GM18870 (cell line): ENCODE measurements around the gene DNAJC5.

Source experiments
- ATAC-seq: cut with Tn5 transposase; IDR thresholded peaks from one replicate; pipeline ENCODE4 v1.9.1; 2021; ENCODE audit warnings: moderate library complexity; ENCODE audit not compliant: unreplicated experiment

The DNAJC5 gene

DNA sequence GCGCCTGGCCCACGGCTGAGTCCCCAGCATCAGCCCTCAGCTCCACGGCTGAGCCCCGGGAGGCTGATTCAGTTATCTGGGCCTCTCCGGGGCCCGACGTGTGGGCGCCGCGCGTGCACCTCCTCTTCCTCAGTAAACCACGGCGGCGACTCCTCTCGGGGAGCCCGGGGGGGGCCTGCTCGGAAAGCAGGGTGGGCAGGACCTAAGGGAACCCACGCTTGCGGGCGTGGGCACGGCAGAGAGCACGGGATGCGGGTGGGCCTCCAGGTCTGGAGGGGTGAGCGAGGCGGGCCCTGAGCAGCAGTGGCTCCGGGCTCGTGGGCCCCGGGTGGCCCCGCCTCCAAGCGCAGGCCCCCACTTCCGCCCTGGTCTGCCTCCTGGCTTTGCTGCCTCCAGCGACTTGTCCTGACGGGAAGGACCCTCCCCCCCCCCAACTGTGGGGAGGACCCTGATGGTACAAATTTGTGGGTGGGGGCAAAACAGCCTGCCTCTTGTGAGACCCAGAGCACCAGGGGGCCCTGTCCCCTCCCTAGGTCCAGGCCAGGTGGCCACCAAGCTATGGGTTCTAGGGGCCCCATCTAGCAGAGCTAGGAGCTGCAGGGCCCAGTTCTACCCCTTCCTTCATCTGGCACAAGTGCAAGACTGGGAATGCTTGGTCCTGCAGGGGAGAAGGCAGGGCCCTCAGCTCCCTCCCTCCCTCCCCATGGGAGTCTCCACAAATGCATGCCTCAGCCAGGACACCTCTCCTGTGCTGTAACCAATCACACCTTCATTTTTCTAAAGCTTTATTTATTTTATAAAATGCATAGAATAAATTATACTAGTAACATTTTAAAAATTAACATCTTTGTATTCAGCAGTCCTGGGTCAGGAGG, 44.4 kb downstream of the DNAJC5 start:
- no peak for ATAC-seq

DNA sequence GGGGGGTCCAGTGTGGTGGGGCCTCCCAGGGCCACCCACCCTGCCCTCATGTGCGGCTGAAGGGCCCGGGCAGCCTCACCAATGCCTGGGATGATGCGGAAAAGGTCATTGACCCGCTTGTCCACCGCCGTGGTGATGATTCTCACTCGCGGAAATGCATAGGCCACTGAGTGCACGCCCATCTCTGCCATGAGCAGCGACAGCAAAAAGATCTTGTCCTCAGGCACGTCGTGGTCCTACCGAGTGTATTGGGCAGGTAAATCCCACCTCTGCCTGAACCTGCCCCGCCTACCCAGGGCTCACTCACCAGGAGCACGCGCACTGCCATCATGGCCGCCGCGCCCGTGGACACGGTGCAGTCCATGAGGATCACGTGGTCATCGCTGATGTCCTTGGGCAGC, 45.1 kb downstream of the DNAJC5 start:
- ATAC-seq = no peak

DNA sequence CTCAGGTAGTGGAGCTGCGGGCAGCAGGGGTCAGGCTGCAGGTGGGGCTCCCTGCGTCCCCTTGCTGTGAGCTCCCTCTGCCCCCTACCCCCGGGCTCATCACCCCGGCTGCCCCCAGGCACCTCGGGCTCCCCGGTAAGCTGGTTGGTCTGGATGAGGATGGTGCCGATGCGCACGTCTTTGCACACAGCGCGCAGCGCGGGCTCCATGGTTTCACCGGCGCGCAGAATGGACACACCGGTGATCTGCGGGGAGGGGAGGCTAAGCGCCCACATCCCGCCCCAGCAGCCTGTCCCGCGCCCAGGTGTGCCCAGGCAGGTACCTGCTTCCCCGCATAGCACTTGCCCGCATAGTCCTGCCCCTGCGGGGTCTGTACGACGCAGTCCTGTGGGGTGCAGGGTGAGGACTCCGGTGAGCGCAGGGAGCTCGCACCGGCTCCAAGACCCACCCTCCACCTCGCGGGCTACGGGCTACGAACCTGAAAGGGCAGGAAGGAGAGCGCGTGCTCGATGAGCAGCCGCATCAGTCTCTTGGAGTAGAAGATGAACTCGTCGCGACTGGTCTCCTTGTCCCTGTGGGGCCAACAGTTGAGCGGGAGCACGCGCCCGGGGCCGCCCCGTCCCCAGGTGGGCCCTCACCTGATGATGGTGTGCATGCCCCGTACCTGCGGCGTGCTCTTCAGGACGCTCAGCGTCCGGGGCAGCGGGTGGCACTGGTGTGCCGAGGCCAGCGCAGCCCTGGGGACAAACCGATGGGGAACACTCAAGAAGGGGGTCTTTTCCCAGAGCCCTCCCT, 45.7 kb downstream of the DNAJC5 start:
- no peak for ATAC-seq

DNA sequence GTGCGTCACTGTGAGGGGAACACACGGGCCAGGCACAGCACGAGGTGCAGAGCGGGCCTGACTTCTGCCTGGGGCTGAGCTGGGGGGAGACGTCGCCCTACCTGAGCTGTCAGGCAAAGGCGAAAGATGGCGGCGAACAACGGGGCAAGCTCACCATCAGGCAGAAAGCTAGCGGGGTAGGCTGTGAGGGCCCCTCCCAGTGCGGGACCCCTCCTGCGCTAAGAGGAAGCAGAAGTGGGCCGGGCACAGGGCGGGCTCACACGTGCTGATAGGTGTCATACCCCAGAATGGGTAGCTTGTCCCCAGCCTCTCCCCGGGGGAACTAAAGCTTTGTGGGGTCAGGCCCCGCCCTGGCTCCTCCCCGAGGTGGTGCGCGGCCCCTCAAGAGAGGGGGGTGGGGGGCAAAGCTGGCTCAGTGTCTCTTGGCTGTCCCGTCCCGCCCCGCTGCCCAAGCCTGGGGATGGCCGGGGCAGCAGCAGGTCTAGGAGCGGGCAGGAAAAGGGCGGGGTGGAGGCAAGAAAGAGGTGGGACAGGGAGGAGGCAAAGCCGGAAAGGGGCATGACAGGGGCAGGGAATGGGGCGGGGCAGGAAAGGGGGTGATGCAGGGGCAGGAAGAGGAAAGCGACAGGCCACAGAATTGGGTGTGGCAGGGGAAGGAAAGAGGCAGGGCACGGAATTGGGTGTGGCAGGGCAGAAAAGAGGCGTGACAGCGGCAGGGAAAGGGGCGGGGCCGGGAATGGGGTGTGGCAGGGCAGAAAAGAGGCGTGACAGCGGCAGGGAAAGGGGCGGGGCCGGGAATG, 46.6 kb downstream of the DNAJC5 start:
- no peak for ATAC-seq

DNA sequence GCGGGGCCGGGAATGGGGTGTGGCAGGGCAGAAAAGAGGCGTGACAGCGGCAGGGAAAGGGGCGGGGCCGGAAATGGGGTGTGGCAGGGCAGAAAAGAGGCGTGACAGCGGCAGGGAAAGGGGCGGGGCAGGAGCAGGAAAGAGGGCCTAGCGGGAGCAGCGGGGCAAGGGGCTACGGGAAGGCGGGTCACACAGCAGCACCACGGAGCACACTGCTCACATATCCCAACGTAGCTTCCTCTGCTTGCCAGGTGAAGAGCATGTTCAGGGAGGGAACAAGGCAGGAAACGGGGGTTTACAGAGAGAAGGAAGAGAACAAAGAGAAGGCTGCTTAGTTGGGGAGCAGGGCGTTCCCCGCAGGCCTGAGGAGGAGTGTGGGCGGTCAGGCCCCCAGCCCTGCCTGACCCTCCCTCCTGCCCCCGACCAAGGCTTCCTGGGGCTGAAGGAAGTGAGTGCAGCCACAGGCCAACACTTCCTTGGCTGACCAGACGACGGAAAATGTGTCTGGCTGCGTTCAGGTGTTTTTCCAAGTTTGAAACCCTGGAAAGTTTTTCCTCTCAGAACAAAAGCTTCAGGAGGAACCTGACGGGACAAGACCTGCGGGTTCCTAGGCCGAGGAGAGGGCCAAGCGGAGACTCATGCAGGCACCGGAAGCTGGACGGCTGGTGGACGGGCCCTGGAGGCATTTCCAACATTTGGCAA, 47.5 kb downstream of the DNAJC5 start:
- no peak for ATAC-seq

DNA sequence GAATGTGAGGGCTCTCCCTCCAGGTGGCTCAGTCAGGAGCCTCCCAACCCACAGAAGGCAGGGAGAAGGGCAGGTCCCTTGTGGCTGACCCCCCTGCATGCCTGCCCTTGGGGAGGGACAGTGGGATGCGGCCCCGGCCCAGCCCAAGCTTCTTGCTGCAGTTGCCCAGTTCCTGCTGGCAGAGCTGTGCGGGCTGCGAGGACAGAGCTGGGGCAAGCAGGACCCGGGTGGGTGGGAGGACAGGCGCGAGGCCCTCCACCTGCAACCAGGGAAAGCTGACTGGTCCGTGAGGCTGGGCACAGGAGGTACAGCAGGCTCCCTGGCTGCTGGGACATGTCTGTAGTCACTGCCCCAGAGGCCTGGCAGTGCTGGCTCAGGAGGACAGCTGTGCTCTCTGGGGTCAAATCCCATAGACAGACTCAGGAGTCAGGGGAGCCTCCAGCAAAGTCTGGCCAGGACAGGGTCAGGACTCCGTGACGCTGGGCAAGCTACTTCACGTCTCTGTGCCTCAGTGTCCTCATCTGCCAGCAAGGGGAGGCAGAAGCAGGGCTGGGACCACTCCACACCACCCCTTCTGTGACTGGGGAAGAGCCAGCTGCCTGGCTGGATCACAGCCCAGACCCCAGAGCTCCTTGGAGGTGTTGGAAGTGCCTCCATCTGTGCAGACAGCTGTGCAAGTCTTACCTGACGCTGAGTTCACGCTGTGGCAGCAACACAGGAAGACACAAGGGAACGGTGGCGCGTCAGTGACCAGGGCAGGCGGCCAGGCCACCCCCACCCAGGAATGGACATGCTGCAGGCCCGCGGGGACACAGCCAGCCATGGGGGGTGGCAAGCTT, 48.3 kb downstream of the DNAJC5 start:
- ATAC-seq = no peak

DNA sequence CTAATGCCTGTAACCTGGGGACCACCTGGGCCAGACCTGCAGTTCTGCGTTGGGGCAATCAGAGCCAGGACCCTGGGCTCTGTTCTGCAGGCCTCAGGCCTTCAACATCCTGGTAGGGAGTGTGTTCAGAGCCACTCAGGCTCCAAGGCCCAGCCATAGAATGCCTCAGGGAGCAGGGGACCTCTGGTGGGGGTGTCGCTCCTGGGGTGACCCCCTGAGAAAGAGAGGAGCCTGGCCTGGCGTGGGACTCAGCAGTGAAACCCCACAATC, 48.8 kb downstream of the DNAJC5 start:
- no peak for ATAC-seq

DNA sequence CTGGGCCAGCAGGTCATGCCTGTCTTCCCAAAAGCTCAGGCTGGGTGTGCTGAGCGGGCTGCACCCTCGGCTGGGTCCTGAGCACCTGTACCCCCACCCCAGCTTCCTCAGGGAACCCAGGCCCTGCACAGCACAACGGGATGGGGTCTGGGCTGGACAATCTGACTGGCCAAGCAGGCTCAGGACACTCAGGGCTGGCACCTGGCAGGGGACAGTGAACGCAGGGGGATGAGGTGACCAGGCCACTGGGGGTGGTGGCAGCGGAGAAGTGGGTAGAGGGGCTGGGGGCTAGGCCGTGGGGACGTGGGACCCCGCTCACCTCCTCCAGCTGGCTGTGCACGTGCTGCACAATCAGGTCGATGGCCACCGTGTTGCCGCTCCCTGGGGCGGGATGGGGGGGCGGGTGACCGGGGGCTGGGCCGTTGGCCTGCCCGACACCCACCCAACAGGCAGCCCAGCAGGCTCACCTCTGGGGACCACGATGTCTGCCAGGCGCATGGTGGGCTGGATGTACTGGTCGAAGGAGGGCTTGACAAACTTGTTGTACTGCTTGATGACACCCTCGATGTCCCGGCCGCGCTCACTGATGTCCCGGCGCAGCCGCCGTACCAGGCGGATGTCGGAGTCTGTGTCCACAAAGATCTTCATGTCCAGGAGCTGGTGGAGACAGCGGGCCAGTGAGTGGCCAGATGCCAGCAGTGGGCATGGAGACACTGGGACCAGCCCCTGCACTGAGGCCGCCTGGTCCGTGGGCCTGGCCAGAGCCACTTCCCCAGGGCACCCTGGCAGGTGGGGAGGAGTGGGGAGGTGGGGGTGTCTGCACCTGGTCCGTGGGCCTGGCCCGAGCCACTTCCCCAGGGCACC, 49.4 kb downstream of the DNAJC5 start:
- ATAC-seq = no peak

DNA sequence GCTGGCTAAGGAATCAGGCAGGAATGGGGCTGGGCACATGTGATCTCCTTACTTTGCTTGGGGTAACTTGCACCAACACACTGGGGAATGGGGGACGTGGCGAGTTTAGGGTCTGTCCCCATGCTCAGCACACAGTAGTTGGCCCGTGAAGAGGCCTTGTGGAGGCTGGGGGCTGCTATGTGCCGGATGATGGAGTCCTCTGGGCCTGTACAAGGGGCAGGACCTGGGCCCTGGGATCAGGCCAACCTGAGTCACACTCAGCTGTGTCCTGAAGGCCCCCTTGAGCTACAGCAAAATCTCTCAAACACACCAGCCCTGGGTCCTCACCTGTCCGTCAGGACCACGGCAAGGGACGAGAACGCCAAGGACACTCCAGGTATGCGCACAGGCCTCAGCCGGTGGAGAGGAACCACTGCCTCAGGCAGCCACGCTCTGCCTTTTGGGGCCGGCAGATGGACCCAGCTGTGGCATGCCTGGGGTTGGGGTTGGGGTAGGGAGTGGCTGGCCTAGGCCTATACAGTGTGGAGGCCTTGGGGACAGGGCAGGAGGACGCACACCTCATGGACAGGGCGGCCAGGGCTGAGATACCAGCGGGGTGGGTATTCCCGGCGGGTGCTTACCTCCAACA, 50.2 kb downstream of the DNAJC5 start:
- no peak for ATAC-seq

DNA sequence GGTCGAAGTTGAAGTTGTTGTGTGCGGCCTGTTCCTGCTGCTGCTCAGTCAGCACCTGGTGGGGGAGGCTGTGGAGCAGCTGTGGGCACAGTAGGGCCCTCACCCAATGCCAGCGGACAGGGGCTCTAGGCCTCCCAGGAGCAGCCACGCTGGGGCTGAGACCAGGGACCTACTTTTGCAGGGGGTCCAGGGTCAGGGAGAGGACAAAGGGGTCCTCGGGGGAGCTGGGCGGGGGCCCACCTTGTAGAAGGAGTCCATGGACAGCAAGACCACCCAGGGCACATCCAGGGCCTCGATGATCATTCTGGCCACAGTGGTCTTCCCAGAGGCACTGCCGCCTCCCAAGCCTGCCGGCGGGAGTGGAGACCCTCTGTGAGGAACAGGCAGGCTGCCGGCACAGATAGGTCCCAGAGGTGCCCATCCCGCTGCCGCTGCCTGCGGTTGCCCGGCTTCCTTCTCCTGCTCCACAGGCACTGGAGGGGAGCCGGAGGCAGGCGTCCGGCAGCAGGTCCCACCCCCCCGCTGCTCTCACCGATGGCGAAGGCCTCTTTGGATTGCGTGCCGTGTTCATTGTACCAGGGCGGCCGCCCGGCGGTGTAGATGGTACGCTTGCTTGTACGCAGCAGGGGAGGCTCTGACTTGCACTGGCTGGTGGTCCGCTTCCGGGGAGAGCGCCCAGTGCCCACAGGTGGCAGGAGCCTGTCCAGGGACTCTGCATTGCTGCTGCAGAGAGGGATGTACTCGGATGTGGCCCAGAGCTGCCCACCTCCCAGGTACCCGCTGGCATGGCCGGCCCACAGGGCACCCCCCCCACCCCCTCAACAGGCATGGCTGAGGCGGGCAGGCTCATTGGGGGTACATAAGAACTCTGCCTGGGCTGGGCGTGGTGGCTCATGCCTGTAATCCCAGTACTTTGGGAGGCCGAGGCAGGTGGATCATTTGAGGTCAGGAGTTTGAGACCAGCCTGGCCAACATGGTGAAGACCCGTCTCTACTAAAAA, 51.3 kb downstream of the DNAJC5 start:
- no peak for ATAC-seq

DNA sequence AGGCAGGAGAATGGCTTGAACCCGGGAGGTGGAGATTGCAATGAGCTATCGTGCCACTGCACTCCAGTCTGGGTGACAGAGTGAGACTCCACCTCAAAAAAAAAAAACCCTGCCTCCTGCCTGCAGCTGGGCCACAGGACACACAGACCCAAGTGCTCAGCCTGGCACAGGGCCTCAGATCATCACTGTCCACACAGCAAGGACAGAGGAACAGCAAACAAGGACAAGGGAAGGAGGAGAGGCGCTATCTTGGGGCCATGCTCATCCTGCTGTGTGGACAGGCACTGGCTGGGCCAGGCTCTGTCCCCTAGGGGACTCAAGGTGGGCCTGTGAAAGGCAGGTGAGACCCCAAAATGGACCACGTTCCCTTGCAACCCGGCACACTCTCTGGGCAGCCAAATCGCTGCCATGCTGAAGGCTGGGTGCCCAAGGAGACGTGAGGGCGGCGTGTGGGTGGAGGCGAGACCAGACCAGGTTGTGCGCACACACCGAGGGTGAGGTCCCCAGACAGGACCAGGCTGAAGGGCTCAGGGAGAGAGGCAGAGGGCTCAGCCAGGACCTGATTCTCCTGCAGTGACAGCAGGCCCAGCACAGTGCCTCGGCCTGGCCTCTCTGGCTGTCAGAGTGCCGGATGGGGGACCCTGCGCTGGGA, 52.2 kb downstream of the DNAJC5 start:
- no peak for ATAC-seq

DNA sequence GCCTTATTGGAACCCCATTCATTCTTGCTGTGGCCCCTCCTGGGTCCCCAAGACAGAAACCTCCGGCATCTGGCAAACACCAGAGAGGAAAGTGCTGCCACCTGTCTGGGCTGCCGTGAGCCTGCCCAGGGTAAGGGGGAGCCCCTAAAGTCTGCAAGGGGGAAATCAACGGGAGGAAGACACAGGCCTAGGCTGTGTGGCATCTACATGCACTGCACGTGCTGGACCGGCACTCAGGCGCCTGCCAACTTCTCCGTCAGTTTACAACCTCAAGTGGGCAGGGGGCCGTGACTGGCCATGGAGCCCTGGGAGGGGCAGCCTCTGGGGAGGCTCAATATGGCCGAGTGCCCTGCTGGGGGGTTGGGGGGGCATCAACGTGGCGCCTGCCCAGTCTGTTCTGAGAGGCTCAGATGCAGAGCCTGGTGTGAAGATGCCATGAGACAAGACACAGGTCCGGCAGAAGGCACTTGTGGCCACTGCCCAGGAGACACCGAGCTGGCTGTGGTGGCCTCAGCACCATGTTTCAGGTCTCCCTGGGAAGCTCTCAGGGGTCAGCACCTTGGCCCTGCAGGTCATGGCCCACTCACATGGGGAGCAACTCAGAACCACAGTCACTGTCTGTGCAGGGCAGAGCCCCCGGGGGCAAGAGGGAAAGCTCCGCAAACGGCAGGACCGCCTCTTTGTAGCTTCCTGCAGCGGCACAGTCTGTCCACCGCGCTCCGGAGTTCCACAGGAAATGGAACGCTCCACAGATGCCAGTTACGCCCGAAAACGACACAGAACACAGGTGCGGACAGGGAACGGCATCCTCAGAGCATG, 52.9 kb downstream of the DNAJC5 start:
- ATAC-seq = no peak

DNA sequence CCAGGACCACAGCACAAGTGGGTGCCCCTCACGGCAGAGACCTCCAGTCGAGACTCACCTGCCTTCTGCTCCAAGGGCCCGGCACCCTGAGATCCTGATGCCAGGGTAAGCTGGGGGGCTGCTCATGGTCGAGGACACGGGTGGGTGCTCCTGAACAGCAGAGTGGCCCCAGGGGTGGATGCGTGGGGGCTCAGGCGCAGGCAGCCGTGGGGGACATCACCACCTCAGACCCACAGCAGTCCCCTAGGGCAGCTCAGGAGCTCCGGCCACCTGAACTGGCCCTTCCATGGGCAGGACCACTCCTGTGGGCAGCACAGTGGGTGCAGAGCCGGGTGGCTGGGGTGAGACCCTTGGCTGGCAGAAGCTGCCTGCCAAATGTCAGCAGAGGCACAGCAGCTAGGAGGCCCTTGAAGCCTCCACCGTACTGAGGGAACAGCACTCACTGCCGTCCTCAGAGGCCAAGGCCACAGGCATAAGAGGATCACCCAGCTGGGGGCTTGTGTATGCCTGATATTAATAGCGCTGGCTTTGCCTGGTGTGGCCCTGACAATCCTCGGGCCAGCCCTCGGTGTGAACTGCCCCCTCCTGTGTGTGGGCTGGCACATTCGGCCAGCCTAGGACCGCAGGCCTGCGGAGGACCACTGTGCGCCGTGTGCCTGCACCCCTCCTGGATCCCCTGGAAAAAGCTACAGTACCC, 55.9 kb downstream of the DNAJC5 start:
- no peak for ATAC-seq

DNA sequence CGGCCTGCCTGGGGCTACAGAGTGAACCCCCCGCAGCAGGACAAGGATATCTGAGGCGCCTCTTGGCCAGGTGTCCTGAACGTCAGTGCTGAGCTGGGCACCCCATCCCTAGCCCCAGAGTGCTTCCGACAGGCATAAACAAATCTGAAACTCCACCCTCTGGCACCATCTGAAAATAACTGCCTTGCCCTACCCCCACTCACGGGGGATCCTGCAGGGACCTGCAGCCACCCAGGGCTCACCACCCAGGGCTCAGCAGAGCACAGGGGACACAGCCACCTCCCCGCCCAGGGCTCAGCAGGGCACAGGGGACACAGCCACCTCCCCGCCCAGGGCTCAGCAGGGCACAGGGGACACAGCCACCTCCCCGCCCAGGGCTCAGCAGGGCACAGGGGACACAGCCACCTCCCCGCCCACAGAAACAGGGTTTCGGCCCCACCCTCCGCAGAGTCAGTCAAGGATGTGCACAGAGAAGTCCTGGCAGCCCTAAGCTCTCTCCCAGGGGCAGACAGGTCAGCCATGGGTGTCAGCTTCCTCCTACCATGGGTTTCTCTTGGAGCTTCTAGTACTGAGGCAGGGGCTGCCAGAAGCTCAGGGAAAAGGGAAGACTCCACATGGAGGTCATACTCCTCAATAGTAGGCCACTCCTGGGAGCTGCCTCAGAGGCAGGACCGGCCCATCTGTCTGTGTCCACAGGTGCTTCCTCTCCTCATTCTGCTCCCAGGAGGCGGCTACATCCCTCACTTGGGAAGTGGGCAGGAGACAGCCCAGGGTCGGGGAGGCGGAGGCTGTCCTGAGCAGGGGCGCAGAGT, 56.7 kb downstream of the DNAJC5 start:
- ATAC-seq = no peak

DNA sequence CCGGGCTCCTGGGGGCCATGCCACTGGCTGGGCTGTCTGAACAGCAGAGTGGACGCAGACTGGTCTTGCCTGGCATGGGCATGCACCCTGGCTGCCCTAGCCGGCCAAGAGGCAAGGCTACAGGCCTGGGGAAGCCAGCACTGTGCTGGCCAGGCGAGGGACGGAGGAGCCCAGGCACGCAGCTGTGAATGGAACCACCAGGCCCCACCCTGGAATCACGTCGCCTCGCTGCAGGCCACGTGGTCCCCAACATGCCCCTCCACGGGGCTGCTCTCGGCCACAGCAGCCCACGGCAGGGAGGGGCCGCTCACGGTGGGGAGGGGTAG, 57.2 kb downstream of the DNAJC5 start:
- ATAC-seq = no peak
